Prostate gland (tissue), 2 donors: ENCODE measurements around the gene SPHKAP. TPM values are rescaled to one million over a fixed set of nuclear protein-coding genes. Genes with fewer than 3 reads are reported as not detected.

Experiments used
- DNase-seq: peaks from one replicate; pipeline ENCODE4 v3.0.0-alpha.2; 2019; ENCODE audit warnings: low spot score
- H3K27ac ChIP-seq, 2 donors: fragments of 200-600 bp; sonication (generic); 2 replicates each; pipeline ENCODE4 v1.5.1; 2017 to 2019
- H3K27me3 ChIP-seq: fragments of 200-600 bp; sonication (generic); replicated peaks from 2 replicates; pipeline ENCODE4 v1.5.1; 2019; ENCODE audit not compliant: insufficient read depth
- H3K36me3 ChIP-seq, 2 donors: fragments of 200-600 bp; sonication (generic); 1 replicate in 1 of 2; 2 replicates in 1 of 2; pipeline versions ENCODE4 v1.5.1 to v1.8.1; 2017 to 2019
- H3K4me1 ChIP-seq: fragments of 200-600 bp; sonication (generic); replicated peaks from 2 replicates; pipeline ENCODE4 v1.5.1; 2019
- H3K4me3 ChIP-seq, 2 donors: fragments of 200-600 bp; sonication (generic); 2 replicates each; pipeline ENCODE4 v1.5.1; 2017 to 2019
- H3K9me3 ChIP-seq: fragments of 200-600 bp; sonication (generic); 2 replicates; pipeline ENCODE4 v1.5.1; 2017
- CTCF ChIP-seq, 4 experiments: fragments of 200-600 bp in 2 of 4; fragments of 450-650 bp in 2 of 4; sonication (generic) in 2 of 4; IDR thresholded peaks; 1 replicate in 3 of 4; 2 replicates in 1 of 4; pipeline ENCODE4 v1.5.1; 2016 to 2019; ENCODE audit warnings: antibody characterized with exemption in 4 of 4, mild to moderate bottlenecking in 2 of 4, moderate library complexity in 2 of 4
- POLR2A ChIP-seq: fragments of 450-650 bp; IDR thresholded peaks from one replicate; pipeline ENCODE4 v1.6.1; 2016; ENCODE audit warnings: antibody characterized with exemption, mild to moderate bottlenecking
- POLR2AphosphoS5 ChIP-seq: sonication (generic); formaldehyde crosslinking; IDR thresholded peaks from one replicate; pipeline ENCODE4 v1.6.1; 2017; ENCODE audit warnings: antibody characterized with exemption
- WGBS: methylation state at CpG from one replicate; pipeline ENCODE4 v1.1.5; 2018; 5-methylcytosine and 5-hydroxymethylcytosine counted together
- intact Hi-C: fragments of 100-400 bp; cut with DNase I; formaldehyde crosslinking; loops from one replicate; pipeline ENCODE4 v1.14.2; 2022
- total RNA-seq, 2 donors: library from RNA; depleted of rRNA; stranded (reverse); fragments of >200 nt; gene quantifications; one replicate each; pipeline ENCODE4 v1.1.0, GENCODE V29; 2016

Gene SPHKAP
- total RNA-seq, 2 donors from 2014 or later = 0.09 to 0.57 TPM

- intact Hi-C loops = no loop called here
- 56% methylated on average over 2 of the region's 2 CpGs for WGBS
- no peak overlapping the region for H3K4me3 ChIP-seq
- H3K4me1 ChIP-seq = no peaks in the 10 kb centered on the region
- no peak overlapping the region for H3K27ac ChIP-seq
- no peaks in the 10 kb centered on the region for H3K36me3 ChIP-seq
- no peaks in the 10 kb centered on the region for H3K9me3 ChIP-seq
- no peak for DNase-seq
- no peaks in the 10 kb centered on the region for H3K27me3 ChIP-seq
- no peak for TF ChIP-seq POLR2A
- no peak for TF ChIP-seq CTCF (IDR thresholded peaks at IDR 0.05)
- no peak for TF ChIP-seq POLR2AphosphoS5
Measured at GRCh38 chr2:228197504-228197903, 16.0 kb upstream of the SPHKAP start.

GRCh38 chr2:228180181-228181097, 1.0 kb downstream of the SPHKAP start:
- WGBS = 2% methylated on average over 43 of the region's 43 CpGs

GRCh38 chr2:228167290-228167689, 14.2 kb downstream of the SPHKAP start:
- H3K27me3 ChIP-seq = no peaks in the 10 kb centered on the region
- intact Hi-C loops = no loop called here
- WGBS = 84% methylated on average over 4 of the region's 4 CpGs

More at GRCh38 chr2:228180181-228181097, 1.0 kb downstream of the SPHKAP start:
- Histone ChIP-seq H3K9me3 (no peaks in the 10 kb centered on the region), H3K27ac (no peak overlapping the region), H3K4me1 (no peaks in the 10 kb centered on the region), H3K4me3 (no peak overlapping the region), H3K36me3 (no peaks in the 10 kb centered on the region), H3K27me3 (peaks cover 17% of the 10 kb centered on the region)
- no peak for TF ChIP-seq CTCF (IDR thresholded peaks at IDR 0.05)
- no peak for TF ChIP-seq POLR2AphosphoS5
- no peak for TF ChIP-seq POLR2A
- DNase-seq = no peak
- intact Hi-C loops = no loop called here

GRCh38 chr2:228164718-228165117, 16.8 kb downstream of the SPHKAP start:
- Histone ChIP-seq H3K27ac (no peak overlapping the region), H3K4me3 (no peak overlapping the region), H3K9me3 (no peaks in the 10 kb centered on the region), H3K27me3 (no peaks in the 10 kb centered on the region), H3K36me3 (no peaks in the 10 kb centered on the region), H3K4me1 (no peaks in the 10 kb centered on the region)
- WGBS = 72% methylated on average over 3 of the region's 3 CpGs
- intact Hi-C loops = no loop called here
- TF ChIP-seq POLR2A = no peak
- no peak for TF ChIP-seq CTCF (IDR thresholded peaks at IDR 0.05)
- TF ChIP-seq POLR2AphosphoS5 = no peak
- no peak for DNase-seq

More at GRCh38 chr2:228167290-228167689, 14.2 kb downstream of the SPHKAP start:
- no peaks in the 10 kb centered on the region for H3K9me3 ChIP-seq
- no peak for DNase-seq
- H3K4me1 ChIP-seq = no peaks in the 10 kb centered on the region
- H3K4me3 ChIP-seq = no peak overlapping the region
- no peaks in the 10 kb centered on the region for H3K36me3 ChIP-seq
- no peak for TF ChIP-seq POLR2AphosphoS5
- TF ChIP-seq CTCF (IDR thresholded peaks at IDR 0.05) = no peak
- TF ChIP-seq POLR2A = no peak
- no peak overlapping the region for H3K27ac ChIP-seq

- no peaks in the 10 kb centered on the region for H3K36me3 ChIP-seq
- no peak for DNase-seq
- H3K27ac ChIP-seq = no peak overlapping the region
- intact Hi-C loops = no loop called here
- H3K9me3 ChIP-seq = no peaks in the 10 kb centered on the region
- H3K4me3 ChIP-seq = no peak overlapping the region
- H3K27me3 ChIP-seq = no peaks in the 10 kb centered on the region
- no peaks in the 10 kb centered on the region for H3K4me1 ChIP-seq
- no peak for TF ChIP-seq POLR2A
- no peak for TF ChIP-seq POLR2AphosphoS5
- no peak for TF ChIP-seq CTCF (IDR thresholded peaks at IDR 0.05)
Measured at GRCh38 chr2:228157841-228158240, 23.6 kb downstream of the SPHKAP start.
